Activated T-helper 9 cell treated with anti-CD3 and anti-CD28 coated beads, Interleukin-2, amount 50 U/mL, for 16 hours (primary cell): ENCODE data around the gene RASA1.
"Not testable (repeated sequence)": the region's sequence is repeated elsewhere in the genome, so short reads cannot be mapped to it uniquely, and the experiment has no call there.

Experiments
- DNase-seq: peaks from one replicate; pipeline ENCODE4 v3.0.0-alpha.2; 2020; ENCODE audit warnings: low read depth

RASA1 gene

GRCh38 chr5:87267574-87268125, at the start of gene RASA1:
RASA1 (plus strand) TSS chr5:87267883; CDS start chr5:87268452, 569 bp downstream.
- DNase-seq: peak; percentile 78

GRCh38 chr5:87229780-87230179, 37.9 kb upstream of the RASA1 start:
- no peak for DNase-seq

- DNase-seq: no peak
Measured at GRCh38 chr5:87231037-87231808, 36.5 kb upstream of the RASA1 start.

GRCh38 chr5:87233143-87233542, 34.5 kb upstream of the RASA1 start:
- no peak for DNase-seq

GRCh38 chr5:87241555-87241954, 26.1 kb upstream of the RASA1 start:
- no peak for DNase-seq

GRCh38 chr5:87242242-87242641, 25.4 kb upstream of the RASA1 start:
- no peak for DNase-seq

- no peak for DNase-seq
Measured at GRCh38 chr5:87243161-87243844, 24.4 kb upstream of the RASA1 start.

- DNase-seq: no peak
Measured at GRCh38 chr5:87245451-87245850, 22.2 kb upstream of the RASA1 start.

- DNase-seq: no peak
Measured at GRCh38 chr5:87246061-87246460, 21.6 kb upstream of the RASA1 start.

GRCh38 chr5:87252283-87252605, 15.4 kb upstream of the RASA1 start:
- DNase-seq: no peak

- no peak for DNase-seq
Measured at GRCh38 chr5:87254035-87254434, 13.6 kb upstream of the RASA1 start.

GRCh38 chr5:87258507-87258906, 9.2 kb upstream of the RASA1 start:
- DNase-seq: no peak

GRCh38 chr5:87260604-87261192, 7.0 kb upstream of the RASA1 start:
- no peak for DNase-seq

- no peak for DNase-seq
Measured at GRCh38 chr5:87263498-87263897, 4.2 kb upstream of the RASA1 start.

GRCh38 chr5:87266914-87267573, 639 bp upstream of the RASA1 start:
- DNase-seq: no peak

- peak; percentile 59 for DNase-seq
Measured at GRCh38 chr5:87268126-87268969, 665 bp downstream of the RASA1 start.

- DNase-seq: no peak
Measured at GRCh38 chr5:87268970-87269377, 1.3 kb downstream of the RASA1 start.

GRCh38 chr5:87270888-87271287, 3.2 kb downstream of the RASA1 start:
- not testable (repeated sequence) for DNase-seq

GRCh38 chr5:87276655-87277054, 9.0 kb downstream of the RASA1 start:
- no peak for DNase-seq

GRCh38 chr5:87277279-87277835, 9.7 kb downstream of the RASA1 start:
- DNase-seq: no peak

GRCh38 chr5:87278590-87279100, 11.0 kb downstream of the RASA1 start:
- DNase-seq: no peak
